Mesothelial cell of epicardium (in vitro differentiated cells): ENCODE data around the gene DTNA. TPM values are rescaled to one million over a fixed set of nuclear protein-coding genes. Genes with fewer than 3 reads are reported as not detected.

ENCODE experiments used
- DNase-seq, 2 experiments: peaks; one replicate each; pipeline ENCODE4 v3.0.0; 2021; ENCODE audit warnings: low spot score in 2 of 2; ENCODE audit not compliant: unreplicated experiment in 2 of 2
- H3K27ac Mint-ChIP-seq: 2 replicates; pipeline ENCODE4 v1.8.0; 2021; ENCODE audit warnings: mixed read lengths
- H3K27me3 Mint-ChIP-seq: 2 replicates; pipeline ENCODE4 v1.8.0; 2021; ENCODE audit warnings: low read depth, mixed read lengths
- H3K36me3 Mint-ChIP-seq: 2 replicates; pipeline ENCODE4 v1.8.0; 2021; ENCODE audit warnings: mixed read lengths
- H3K4me1 Mint-ChIP-seq: 2 replicates; pipeline ENCODE4 v1.8.0; 2021; ENCODE audit warnings: mixed read lengths
- H3K4me3 Mint-ChIP-seq: 2 replicates; pipeline ENCODE4 v1.8.0; 2021; ENCODE audit warnings: mild to moderate bottlenecking, moderate library complexity, mixed read lengths
- H3K9me3 Mint-ChIP-seq: 2 replicates; pipeline ENCODE4 v1.8.0; 2021; ENCODE audit warnings: mixed read lengths
- total RNA-seq: library from RNA; stranded (reverse); gene quantifications from 3 replicates; pipeline ENCODE4 v1.2.1, GENCODE V29; 2021
- TF ChIP-seq, protein P1 (sequence below): fragments of 200-600 bp; sonication (generic); IDR thresholded peaks from one replicate; pipeline ENCODE4 v1.5.0; 2021; ENCODE audit warnings: antibody characterized with exemption; ENCODE audit not compliant: unreplicated experiment

DTNA gene
- total RNA-seq, 1 donor from 2014 or later, result 10.1 TPM

DNA sequence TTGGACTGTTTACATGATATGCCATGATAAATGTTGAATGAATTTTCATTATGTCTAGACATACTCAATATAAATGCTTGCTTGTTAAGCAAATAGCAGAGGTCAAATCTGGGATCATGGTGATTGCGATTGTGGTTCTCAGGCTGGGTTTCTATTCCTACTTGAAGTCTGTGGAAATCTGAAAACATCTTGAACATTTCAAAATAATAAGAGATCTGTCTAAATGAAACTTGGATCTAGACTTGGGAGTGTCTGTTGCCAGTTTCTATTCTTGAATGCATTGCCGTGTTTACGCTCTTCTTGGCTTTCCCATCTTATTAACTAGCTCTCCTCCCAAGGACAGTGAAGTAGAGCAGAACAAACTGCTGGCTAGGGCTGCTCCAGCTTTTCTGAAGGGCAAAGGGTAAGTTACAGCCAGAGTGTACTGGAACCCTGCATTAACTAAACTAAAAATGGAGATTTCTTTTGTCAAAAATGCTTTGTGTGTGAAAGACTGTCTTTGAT, 127.7 kb downstream of the DTNA start:
- H3K9me3 Mint-ChIP-seq, result no peaks in the 10 kb centered on the region
- no peak for DNase-seq
- no peak overlapping the region for H3K4me3 Mint-ChIP-seq
- TF ChIP-seq, protein P1, sequence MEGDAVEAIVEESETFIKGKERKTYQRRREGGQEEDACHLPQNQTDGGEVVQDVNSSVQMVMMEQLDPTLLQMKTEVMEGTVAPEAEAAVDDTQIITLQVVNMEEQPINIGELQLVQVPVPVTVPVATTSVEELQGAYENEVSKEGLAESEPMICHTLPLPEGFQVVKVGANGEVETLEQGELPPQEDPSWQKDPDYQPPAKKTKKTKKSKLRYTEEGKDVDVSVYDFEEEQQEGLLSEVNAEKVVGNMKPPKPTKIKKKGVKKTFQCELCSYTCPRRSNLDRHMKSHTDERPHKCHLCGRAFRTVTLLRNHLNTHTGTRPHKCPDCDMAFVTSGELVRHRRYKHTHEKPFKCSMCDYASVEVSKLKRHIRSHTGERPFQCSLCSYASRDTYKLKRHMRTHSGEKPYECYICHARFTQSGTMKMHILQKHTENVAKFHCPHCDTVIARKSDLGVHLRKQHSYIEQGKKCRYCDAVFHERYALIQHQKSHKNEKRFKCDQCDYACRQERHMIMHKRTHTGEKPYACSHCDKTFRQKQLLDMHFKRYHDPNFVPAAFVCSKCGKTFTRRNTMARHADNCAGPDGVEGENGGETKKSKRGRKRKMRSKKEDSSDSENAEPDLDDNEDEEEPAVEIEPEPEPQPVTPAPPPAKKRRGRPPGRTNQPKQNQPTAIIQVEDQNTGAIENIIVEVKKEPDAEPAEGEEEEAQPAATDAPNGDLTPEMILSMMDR, result no peak
- H3K4me1 Mint-ChIP-seq, result peaks cover 29% of the 10 kb centered on the region
- H3K36me3 Mint-ChIP-seq, result peaks cover 2% of the 10 kb centered on the region
- H3K27ac Mint-ChIP-seq, result no peak overlapping the region
- no peaks in the 10 kb centered on the region for H3K27me3 Mint-ChIP-seq

DNA sequence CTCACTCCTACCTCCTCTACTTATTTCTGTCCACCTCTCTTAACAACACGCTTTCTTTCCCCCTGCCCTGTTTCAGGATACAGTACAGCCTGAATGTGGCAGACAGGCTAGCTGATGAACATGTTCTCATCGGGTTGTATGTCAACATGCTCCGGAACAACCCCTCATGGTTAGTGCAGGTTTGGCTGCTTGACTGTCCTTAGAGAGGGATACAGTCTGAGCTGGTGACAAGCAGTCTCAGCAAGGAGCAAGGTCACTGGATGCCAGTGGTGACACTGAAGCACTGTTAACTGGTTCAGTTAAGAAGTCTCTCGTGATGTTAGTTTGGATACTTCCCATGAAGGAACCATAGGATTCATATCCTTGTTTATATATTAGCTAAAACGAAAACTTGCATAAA, 128.6 kb downstream of the DTNA start:
- H3K36me3 Mint-ChIP-seq, result peaks cover 2% of the 10 kb centered on the region
- TF ChIP-seq, protein P1, result no peak
- H3K9me3 Mint-ChIP-seq, result no peaks in the 10 kb centered on the region
- DNase-seq, result no peak
- no peak overlapping the region for H3K4me3 Mint-ChIP-seq
- H3K27ac Mint-ChIP-seq, result no peak overlapping the region
- no peaks in the 10 kb centered on the region for H3K27me3 Mint-ChIP-seq
- H3K4me1 Mint-ChIP-seq, result peaks cover 29% of the 10 kb centered on the region

DNA sequence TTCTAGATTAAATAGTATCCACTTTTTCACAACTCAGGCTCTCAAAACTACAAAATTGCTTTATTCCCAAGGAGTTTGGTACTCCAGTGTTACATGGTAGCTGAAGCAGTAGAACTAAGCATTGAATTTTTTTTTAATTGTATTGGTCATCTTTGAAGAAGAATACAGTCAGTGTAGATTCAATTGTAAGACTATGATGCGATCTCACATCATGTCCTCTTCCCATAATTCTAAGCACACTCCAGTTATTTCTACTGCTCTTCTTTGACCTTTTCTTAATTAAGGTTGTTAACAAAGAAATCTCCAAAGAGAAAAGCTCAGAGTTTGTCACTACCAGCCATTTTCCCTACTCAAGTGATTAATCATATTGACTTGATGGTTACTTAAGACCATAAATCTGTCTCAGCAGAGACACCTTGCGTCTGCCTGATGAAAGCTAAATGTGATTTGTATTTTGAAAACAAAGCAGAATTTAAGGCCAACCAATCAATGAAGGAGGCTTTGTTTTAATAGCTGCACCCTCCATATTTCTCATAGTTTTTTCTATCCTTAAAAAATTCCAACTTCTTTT, 130.2 kb downstream of the DTNA start:
- Mint-ChIP-seq H3K9me3 (peaks cover 4% of the 10 kb centered on the region), H3K4me3 (no peak overlapping the region), H3K36me3 (no peaks in the 10 kb centered on the region), H3K27ac (peak overlapping the region; percentile 22), H3K27me3 (no peaks in the 10 kb centered on the region), H3K4me1 (peaks cover 29% of the 10 kb centered on the region)
- TF ChIP-seq, protein P1, result no peak
- no peak for DNase-seq

DNA sequence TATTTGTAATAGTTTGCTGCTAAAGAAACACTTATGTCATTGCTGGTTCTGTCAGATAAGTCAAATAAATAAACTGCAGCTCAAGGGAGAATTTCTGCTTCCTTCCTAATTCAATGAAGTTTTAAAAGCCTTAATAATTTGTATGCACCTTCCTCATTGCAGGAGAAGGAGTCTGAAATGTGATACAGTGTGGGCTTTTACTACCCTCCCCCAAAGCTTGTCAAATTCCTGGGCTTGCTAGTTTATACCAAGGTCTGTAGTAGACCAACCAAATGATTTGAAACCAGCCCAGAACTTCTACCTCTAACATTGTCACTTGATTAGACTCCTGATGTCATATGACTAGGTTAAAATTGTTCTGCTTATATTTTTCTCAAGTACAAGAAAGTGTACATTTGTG, 131.8 kb downstream of the DTNA start:
- Mint-ChIP-seq H3K4me1 (peaks cover 29% of the 10 kb centered on the region), H3K27ac (peak overlapping the region; percentile 36), H3K4me3 (no peak overlapping the region), H3K9me3 (peaks cover 4% of the 10 kb centered on the region), H3K36me3 (peaks cover under 1% of the 10 kb centered on the region), H3K27me3 (no peaks in the 10 kb centered on the region)
- DNase-seq, result no peak
- TF ChIP-seq, protein P1, result no peak

DNA sequence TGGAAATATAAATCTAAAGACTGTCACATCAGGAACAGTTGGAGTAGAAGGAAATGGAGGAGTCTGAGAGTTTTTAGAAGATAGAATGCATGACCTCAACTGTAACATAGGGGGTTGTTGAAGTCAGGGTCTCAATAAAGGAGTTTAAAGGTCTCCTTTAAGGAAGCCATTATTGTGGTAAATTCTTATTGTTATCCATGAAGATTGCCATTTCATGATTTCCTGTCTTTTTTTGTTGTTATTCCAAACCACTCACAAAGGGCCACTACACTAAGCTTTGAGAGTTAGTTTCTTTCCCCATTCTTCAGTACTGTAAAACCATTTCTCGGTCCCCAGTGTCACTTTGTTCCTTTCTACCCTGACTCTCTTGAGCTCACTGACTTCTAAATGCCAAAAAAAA, 134.0 kb downstream of the DTNA start:
- no peak overlapping the region for H3K4me3 Mint-ChIP-seq
- no peak overlapping the region for H3K27ac Mint-ChIP-seq
- H3K9me3 Mint-ChIP-seq, result peaks cover 6% of the 10 kb centered on the region
- TF ChIP-seq, protein P1, result no peak
- H3K4me1 Mint-ChIP-seq, result peaks cover 31% of the 10 kb centered on the region
- no peaks in the 10 kb centered on the region for H3K27me3 Mint-ChIP-seq
- H3K36me3 Mint-ChIP-seq, result peaks cover 3% of the 10 kb centered on the region
- DNase-seq, result no peak
